Sigmoid colon (tissue), 4 donors: Measurements from ENCODE around the gene PLPPR1.

Experiments used
- POLR2A ChIP-seq, 2 donors: fragments of 450-650 bp; IDR thresholded peaks; one replicate each; pipeline ENCODE4 v1.6.1; 2016; ENCODE audit warnings: antibody characterized with exemption in 2 of 2, mild to moderate bottlenecking in 2 of 2, moderate library complexity in 2 of 2
- POLR2AphosphoS5 ChIP-seq, 4 donors: sonication (generic); formaldehyde crosslinking; IDR thresholded peaks; one replicate each; pipeline ENCODE4 v1.6.1; 2017; ENCODE audit warnings: antibody characterized with exemption in 4 of 4
- TF ChIP-seq, protein P1 (sequence below), 4 experiments: fragments of 450-650 bp in 3 of 4; fragments of 200-600 bp in 1 of 4; IDR thresholded peaks; one replicate each; pipeline ENCODE4 v1.5.1; 2016 to 2019; ENCODE audit warnings: antibody characterized with exemption in 4 of 4, mild to moderate bottlenecking in 3 of 4, moderate library complexity in 2 of 4

- TF ChIP-seq, protein P1, sequence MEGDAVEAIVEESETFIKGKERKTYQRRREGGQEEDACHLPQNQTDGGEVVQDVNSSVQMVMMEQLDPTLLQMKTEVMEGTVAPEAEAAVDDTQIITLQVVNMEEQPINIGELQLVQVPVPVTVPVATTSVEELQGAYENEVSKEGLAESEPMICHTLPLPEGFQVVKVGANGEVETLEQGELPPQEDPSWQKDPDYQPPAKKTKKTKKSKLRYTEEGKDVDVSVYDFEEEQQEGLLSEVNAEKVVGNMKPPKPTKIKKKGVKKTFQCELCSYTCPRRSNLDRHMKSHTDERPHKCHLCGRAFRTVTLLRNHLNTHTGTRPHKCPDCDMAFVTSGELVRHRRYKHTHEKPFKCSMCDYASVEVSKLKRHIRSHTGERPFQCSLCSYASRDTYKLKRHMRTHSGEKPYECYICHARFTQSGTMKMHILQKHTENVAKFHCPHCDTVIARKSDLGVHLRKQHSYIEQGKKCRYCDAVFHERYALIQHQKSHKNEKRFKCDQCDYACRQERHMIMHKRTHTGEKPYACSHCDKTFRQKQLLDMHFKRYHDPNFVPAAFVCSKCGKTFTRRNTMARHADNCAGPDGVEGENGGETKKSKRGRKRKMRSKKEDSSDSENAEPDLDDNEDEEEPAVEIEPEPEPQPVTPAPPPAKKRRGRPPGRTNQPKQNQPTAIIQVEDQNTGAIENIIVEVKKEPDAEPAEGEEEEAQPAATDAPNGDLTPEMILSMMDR (IDR thresholded peaks at IDR 0.05), result no peak
- no peak for TF ChIP-seq POLR2A (IDR thresholded peaks at IDR 0.05)
- no peak for TF ChIP-seq POLR2AphosphoS5 (IDR thresholded peaks at IDR 0.05)
Measured at GRCh38 chr9:101138509-101138908, 110.0 kb downstream of the PLPPR1 start.
